ELR (cell line): ENCODE data around the gene NOVA2.

Experiments
- DNase-seq: peaks from one replicate; pipeline ENCODE4 v3.0.0-alpha.2; 2015; ENCODE audit warnings: low read depth

NOVA2 gene

GRCh38 chr19:45999653-46000121, 26.0 kb upstream of the NOVA2 start:
- peak; percentile 58 for DNase-seq

DNA sequence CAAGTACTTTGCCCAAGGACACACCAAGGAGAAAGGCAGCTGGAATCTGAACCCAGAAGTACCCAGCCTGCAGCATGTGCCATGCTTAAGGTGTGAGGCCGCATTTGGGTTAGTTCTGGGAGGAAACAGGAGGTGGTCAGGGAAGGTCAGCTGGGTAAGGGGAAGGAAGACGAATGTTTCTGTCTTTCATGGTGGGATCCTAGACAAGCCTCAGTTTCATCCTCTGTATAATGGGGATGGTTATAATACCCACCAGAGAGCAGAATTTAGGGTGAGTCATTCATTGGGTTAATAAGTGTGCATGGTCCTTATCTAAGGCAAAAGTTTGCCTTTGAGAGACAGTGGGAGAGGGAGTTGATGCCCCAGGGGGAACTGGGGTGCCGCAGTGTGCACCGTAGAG, 25.2 kb upstream of the NOVA2 start:
- no peak for DNase-seq

- DNase-seq, result no peak
Measured at GRCh38 chr19:45996933-45997332, 23.3 kb upstream of the NOVA2 start.

DNA sequence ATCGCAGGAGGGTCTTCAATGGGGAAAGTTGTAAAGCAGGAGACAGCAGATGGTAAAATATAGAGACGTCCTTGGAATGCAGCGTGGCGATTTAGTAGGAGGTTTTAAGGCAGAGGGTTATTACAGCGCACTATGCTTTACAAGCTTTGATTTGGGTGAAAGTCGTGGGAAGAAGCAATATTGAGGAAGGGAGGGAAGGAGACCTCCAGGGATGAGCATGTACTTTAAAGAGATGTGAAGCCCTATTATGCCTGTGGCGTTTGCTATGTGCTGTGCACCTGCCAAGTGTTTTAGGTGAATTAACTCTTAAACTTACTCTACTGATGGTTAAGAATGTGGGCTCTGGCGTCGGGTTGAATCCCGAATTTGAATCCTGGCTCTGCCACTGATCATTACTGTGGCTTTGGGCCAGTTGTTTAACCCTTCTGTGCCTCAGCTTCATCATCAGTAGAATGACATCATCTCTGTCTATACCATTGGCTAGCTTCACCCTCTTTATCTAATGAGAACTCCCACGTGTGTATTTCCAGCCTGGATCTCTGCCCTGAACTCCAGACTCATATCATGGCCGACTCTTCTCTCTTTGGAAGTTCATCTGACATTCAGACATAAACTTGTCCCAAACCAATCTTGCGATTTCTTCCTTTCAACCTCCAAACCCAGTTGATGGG, 22.2 kb upstream of the NOVA2 start:
- peak; percentile 44 for DNase-seq

GRCh38 chr19:45994998-45995714, 21.5 kb upstream of the NOVA2 start, which contains the start of gene CCDC61:
TSS of gene CCDC61 (plus strand) at chr19:45995467. CDS start at chr19:46003019, 7,552 bp downstream.
- peak; percentile 100 for DNase-seq

DNA sequence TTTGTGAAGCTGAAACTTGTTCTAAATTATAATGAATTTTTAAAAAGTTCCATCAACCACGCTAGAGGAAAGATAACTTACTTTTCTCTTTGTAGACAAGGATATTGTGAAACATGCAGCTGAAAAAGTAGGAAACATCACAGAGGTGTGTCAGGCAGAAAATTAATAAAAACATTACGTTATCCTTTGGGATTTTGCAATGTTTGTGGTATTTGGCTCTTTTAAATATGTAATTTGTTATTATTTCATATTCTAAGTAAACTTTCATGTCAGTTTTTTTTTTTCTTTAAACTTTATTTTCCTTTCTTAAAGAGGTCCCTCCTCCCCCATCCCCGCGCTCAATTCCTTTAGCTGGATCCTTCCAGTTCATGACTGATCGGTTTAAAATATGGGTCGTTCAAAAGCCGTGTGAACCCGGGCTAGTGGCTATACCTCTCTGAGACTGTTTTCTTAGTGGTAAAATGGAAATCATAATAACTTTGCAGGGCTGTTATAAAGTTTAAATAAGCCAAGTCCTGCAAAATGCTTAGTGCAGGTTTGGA, 20.9 kb upstream of the NOVA2 start:
- no peak for DNase-seq

DNA sequence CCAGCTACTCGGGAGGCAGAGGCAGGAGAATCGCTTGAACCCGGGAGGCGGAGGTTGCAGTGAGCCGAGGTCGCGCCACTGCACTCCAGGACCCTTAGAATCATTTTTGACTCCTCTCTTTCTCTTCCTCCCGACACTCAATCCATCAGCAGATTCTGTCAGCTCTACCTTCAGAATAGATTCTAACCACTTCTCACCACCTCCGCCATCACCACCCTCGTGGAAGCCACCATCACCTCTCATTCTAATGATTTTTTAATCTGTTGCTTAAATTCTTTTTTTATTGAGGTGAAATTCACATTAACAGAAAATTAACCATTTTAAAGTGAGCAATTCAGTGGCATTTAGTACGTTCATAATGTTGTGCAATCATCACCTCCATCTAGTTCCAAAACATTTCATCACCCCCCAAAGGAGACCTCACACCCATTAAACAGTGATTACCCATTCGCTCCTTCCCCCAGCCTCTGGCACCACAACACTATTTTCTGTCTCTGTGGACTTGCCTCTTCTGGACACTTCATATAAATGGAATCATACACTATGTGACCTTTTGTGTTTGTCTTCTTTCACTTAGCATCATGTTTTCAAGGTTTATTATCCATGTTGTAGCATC, 16.6 kb upstream of the NOVA2 start:
- no peak for DNase-seq

- DNase-seq, result no peak
Measured at GRCh38 chr19:45985321-45985720, 11.7 kb upstream of the NOVA2 start.

DNA sequence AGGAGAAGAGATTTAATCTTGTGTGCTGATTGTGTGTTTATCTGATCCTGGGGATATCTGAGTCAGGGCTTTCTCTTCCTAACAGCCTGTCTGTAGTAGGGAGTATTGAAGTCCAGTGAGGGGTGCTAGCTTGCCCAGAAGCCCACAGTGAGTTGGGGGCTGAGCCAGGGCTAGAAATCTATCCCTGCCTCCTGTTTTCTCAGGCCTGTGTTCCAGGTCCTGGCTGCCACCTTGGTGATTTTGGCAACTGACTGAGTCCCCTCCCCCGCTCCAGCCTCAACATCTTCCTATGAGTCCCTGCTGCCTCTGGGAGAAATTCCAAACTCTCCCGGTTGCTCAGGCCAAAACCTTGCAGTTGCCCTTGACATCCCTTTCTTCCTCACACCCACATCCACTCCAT, 7.7 kb upstream of the NOVA2 start:
- DNase-seq, result no peak

DNA sequence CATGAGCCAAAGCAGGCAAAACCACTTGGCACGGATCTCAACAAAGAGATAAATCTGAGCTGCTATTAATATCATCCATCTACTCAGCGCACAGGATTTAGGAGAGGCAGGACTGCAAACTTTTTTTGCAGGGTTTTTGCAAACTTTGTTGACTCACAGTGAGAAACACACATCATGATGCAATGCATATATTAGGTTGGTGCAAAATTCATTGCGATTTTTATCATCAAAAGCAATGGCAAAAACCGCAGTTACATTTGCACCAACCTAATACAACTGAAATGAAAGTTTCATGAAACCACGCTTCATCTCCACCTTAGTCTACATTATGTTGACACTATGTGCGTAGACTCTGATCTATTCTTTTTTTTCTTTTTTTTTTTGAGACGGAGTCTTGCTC, 4.5 kb upstream of the NOVA2 start:
- no peak for DNase-seq

DNA sequence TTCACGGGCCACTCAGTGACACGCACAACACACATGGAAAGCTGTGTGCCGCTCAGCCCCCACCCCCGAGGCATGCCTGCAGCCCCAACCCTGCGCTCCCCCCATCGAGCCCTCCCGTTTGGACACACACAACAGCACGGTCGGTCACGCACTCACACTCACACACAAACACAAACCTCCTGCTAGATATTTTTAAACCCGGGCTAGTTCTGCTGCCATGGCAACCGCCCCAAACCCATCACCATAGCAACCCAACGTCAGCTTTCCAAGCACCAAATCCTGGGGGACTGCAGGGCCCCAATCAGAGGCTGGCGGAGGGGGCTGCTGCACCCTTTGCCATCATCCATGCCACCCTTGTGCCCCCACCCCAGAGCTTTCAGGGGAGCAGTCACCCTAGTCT, 2.5 kb upstream of the NOVA2 start:
- DNase-seq, result no peak

DNA sequence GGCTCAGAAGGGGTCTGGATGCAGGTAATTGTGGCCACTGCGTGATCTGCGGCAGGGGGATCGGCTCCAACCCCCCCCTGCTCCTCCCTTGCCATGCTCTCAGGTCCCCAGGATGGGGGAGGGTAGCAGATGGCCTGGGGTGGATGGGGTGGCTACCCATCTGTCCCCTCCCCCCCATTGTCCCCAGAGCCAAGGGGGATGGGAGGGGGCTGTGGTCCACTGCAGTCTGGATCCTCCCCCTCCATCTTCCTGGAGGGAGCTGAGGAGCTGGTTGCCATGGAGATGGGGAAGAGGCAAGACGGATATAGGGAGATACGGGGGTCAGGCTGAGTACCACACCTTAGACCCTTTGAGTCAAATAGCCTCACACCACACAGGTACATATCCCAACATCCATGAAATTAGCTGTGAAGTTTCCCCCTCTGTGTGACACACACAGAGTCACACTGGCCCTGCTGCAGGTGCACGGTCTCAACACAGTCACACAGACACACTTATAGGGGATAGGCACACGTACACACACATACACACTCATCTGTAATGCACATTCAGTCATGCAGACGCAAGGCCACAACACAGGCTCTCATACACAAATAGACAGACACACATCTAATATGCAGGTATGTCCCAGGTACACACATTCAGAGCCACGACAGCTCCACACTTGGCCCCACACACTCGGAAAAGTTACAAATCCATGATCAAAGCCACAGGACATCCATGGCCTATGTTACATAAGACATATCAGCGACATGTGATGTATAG, 1.8 kb upstream of the NOVA2 start:
- DNase-seq, result no peak

- no peak for DNase-seq
Measured at GRCh38 chr19:45972947-45973540, 621 bp downstream of the NOVA2 start.

DNA sequence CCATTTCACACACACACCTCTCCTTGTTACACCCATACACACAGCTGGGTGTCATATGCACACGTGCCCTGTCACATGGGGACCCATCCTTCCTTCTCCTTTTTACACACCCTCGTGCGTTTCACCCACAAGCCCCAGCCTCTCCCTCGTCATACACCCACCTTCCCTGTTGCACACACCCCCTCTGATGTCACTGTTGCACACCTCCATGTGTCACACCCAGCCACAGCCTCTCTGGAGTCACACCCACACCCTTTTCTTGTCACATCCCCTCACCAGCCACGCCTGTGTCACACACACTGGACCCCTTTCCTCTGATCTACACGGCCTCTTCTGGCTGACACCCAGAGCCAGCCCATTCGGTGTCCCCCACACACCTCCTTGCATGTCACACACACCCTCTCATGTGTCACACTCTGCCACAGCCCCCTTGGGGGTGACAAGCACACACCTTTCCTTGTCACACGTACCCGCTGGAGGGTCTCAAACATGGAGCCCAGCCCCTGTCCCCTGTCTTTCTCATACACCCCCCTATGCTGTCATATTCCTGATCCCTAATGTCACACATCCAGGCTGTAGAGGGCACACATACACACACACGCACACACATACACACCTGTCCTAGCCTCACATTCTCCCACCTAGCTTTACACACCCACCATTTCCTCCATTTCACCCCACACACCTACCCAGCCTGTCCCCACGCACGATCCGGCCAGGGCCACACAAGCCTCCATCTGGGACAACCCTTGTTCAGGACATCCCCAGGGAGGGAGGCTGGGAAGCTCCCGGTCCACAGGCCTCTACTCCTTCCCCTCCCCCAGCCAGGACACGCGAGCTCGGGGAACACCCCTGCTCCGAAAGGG, 1.4 kb downstream of the NOVA2 start:
- no peak for DNase-seq

- no peak for DNase-seq
Measured at GRCh38 chr19:45971260-45971902, 2.3 kb downstream of the NOVA2 start.

DNA sequence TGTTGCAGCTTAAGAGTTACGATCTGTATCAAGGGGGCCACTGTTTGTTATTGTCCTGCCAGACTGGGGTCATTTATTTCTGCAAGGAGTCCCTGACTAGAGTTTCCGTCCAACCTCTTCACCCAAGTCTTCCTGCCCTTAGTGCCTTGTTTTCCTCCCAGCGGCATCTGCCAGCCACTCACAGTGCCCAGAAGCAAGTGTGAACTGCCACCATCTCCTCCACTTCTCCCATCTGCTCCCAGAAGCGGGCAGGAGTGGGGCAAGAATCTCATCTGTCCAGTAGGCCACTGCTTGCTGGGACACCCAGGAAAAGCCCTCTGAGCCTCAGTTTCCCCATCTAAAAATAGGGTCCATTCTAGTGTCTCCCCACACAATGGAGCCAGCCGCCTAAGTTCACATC, 4.0 kb downstream of the NOVA2 start:
- DNase-seq, result no peak

DNA sequence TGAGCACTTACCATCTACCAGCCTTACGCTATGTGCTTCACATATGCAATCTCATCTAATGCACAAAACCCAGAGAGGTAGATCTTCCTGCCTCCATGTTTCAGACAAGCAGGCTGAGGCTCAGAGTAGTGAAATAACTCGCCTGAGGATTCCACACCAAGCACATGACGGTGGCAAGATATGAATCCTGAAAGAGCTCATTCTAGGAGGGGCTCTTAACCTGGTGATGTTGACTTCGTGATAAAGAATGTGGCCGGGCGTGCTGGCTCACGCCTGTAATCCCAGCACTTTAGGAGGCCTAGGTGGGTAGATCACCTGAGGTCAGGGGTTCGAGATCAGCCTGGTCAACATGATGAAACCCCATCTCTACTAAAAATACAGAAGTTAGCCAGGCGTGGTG, 5.0 kb downstream of the NOVA2 start:
- no peak for DNase-seq

DNA sequence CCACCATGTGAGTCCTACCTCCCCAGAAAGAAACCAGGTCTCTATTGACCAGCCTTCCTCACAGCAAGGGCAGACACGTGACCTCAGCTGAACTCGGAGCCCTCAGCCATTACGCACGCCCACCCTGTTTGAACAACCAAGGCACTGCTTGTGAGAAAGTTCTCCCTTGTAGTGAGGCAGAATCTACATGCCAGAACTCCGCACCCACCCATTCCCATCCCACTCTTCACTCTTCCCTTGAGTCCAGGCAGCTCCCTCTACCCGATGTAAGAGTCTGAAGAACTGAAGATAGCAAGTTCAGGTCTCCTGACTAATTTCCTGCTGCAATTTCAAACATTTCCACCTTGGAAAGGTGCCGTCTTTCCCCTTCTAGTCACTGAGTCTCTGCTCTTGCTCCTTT, 6.4 kb downstream of the NOVA2 start:
- no peak for DNase-seq

GRCh38 chr19:45962021-45962420, 11.6 kb downstream of the NOVA2 start:
- DNase-seq, result no peak

DNA sequence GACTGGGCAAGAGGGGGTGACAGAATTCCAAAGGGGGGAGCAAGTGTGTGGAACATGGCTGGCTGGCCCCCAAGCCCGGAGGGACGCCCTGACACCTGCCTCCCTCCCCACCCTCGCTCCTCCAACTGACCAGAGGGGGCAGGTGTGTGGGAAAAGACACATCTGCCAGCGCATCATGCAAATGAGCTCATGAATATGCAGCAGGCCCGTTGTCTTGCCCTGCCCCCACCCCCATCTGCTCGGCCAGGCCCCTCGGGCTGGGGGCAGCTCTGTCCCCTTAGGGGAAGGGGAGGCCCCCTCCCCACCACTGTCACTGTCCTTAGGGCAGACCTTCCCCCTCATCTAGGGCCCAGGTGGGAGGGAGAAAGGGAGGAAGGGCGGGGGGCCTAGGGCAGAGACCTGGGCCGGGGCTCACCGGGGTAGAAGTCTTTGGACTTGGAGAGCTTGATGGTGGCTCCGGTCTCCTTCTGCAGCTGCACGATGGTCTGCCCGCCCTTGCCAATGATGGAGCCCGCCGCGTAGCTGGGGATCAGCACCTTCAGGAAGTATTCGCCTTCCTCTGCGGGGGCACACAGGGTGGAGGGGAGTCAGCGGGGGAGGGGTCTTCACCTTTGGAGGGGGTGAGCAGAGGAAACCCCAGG, 12.9 kb downstream of the NOVA2 start:
- no peak for DNase-seq
